HG03064 (cell line): Measurements from ENCODE around the gene LAYN.
A peak's percentile ranks its signal among the peaks of the same experiment; 100 is the strongest.

Experiments used
- ATAC-seq: cut with Tn5 transposase; IDR thresholded peaks from one replicate; pipeline ENCODE4 v1.9.1; 2021; ENCODE audit warnings: low read depth; ENCODE audit not compliant: unreplicated experiment

The LAYN gene

DNA sequence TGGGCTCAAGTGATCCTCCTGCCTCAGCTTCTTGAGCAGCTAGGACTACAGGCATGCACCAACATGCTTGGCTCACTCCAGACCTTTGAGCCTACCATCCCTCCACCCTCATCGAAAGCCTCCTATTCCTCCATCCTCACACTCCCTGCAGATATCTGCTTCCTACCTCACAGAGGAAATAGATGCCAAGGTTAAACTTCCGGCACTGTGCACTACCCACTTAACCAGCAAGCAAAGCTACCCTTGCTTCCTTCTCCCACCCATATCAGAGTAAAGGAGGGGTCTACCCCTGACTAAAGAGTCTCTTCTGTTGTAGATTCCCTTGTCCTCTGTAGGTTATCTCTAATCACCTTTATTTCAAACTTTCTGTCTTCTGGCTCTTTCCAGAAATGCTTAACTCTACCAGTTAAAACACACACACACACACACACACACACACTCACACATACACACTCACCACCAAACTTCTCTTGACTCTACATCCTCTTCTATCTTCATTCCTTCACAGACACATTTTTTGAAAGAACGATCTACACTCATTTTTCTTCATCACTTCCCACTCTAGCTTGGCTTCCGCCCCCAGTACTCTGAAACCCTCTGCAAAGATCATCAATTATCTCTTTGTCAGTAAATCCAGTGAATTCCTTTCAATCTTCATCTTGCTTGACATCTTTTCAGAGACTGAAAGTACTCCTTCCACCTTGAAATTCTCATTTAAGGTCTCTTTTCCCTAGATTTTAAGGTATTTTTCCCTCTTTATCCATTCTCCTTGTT lies 50.9 kb downstream of the LAYN start:
- ATAC-seq = no peak

- no peak for ATAC-seq
Measured at GRCh38 chr11:111592491-111592890, 52.0 kb downstream of the LAYN start.

DNA sequence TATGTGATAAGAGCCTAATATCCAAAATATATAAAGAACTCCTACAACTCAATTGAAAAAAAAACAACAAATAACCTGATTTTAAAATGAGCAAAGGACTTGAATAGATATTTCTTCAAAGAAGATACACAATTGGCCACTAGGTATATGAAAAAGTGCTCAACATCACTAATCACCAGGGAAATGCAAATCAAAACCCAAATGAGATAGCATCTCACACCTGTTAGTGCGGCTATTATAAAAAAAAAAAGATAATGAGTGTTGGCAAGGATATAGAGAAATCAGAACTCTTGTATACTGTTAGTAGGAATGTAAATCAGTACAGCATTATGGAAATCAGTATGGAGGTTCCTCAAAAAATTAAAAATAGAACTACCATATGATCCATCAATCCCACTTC lies 55.8 kb downstream of the LAYN start:
- no peak for ATAC-seq

DNA sequence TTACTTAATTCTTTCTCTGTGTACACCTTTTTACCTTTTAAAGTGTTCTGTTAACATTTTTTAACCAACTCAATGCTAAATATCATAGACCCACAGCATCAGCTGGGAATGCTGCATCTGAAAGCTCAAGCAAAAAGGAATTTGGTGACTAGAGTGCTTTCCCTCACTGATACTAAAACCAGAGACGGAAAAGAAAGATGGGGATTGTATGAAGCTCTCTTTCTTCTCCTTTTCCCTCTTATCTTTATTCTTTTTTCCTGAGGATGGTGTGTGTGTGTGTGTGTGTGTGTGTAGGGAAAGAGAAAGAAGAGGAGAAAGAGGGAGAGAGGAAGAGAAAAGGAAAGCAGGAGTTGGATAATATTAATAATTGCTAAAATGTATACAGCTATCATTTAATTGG lies 57.6 kb downstream of the LAYN start:
- no peak for ATAC-seq

GRCh38 chr11:111598559-111598958 lies 58.0 kb downstream of the LAYN start:
- ATAC-seq = no peak

GRCh38 chr11:111601636-111601978 lies 61.1 kb downstream of the LAYN start:
- no peak for ATAC-seq

- ATAC-seq = peak; percentile 85
Measured at GRCh38 chr11:111601979-111602864, 61.7 kb downstream of the LAYN start, which contains the start of gene SIK2. SIK2 (plus strand) TSS chr11:111602449; CDS start chr11:111602564, 115 bp downstream.

GRCh38 chr11:111602865-111603610 lies 62.5 kb downstream of the LAYN start:
- ATAC-seq = no peak

DNA sequence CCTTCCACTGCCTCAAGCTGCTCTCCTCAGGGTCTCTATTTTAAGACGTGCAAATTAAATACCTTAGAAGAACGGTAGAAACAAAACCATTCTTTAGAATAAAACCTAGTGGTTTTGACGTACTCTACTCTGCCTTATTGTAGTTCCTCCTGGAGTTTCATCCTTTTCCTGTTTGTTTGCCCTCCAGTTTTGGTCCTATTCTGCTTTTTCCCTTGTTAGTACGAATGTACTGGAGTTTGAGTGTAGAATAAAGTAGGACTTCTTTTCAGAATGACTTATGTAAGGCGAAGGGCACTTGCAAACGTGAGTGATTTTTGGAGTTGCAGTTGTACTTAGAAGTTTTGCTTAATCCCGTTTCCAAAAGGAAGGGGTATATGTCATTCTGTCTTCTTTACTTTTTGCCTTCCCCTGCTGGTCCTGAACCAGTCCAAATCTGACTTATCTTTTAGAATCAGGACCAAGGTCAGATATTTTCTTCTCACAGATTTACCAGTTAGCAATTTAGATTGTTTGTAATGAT lies 63.2 kb downstream of the LAYN start:
- ATAC-seq = no peak

DNA sequence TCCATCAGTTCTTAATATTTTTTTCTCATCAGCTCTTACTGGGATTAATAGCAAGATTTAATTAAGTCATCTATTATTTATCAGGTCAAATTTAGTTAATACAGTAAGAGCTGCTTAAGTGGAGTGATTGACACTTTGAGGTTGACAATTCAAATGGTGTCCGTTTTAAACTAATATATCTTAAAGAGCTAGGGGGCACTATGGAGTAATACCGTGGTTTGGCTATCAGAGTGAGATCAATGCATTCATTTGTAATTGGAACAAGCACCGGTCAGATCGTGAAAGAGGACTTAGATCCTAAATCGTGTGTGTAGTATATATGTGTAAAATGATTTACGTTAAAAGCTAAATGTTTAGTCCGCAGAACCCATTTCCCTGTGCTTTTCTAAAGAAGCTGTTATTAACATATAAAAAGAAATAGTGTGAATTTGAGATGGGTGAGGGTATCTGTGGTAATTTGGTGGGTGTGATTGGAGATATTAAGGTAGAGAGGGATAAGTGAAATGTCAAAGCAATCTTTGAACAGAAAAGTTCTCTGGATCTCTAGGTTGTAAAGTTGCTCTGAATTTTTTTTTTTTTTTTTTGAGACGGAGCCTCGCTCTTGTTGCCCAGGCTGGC lies 64.0 kb downstream of the LAYN start:
- ATAC-seq = no peak

GRCh38 chr11:111605681-111606080 lies 65.2 kb downstream of the LAYN start:
- ATAC-seq = no peak

- ATAC-seq = no peak
Measured at GRCh38 chr11:111606986-111607385, 66.5 kb downstream of the LAYN start.

DNA sequence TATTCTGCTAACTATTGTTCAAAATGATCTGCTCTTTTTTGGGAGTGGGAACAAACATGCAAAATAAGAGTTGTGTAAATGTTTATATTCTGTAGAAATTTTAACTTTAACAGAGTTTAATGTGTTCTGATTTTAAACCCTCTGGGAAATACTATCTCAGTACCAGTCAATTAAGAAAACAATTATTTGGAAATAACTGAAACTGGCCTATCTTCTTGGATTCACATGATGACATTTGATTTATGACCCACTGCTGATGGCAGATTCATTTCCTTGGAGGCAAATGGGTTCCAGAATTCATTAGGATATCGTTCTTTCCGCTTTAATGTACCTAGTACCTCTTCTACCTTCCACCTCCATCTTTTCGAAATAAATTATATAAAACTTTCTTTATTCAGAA lies 67.2 kb downstream of the LAYN start:
- ATAC-seq = no peak
